Peyer's patch (tissue), 4 donors: Measurements from ENCODE around the gene MATR3.

Source experiments
- CTCF ChIP-seq, 6 experiments: fragments of 450-650 bp in 4 of 6; fragments of 200-600 bp in 2 of 6; sonication (generic) in 1 of 6; IDR thresholded peaks; one replicate each; pipeline ENCODE4 v1.5.1; 2017 to 2019; ENCODE audit warnings: antibody characterized with exemption in 6 of 6, mild to moderate bottlenecking in 3 of 6, moderate library complexity in 1 of 6
- POLR2A ChIP-seq, 2 donors: fragments of 450-650 bp; IDR thresholded peaks; one replicate each; pipeline ENCODE4 v1.5.1; 2017; ENCODE audit warnings: antibody characterized with exemption in 2 of 2, mild to moderate bottlenecking in 2 of 2, moderate library complexity in 2 of 2

GRCh38 chr5:139364466-139364865, 70.9 kb downstream of the MATR3 start:
- TF ChIP-seq CTCF (IDR thresholded peaks at IDR 0.05) (no peak), POLR2A (IDR thresholded peaks at IDR 0.05) (no peak)
